Activated CD8-positive, alpha-beta T cell treated with anti-CD3 and anti-CD28 coated beads, Interleukin-2, amount 10 ng/mL, durations not matched to agents 7 days and 5 days (primary cell): ENCODE results near the gene IZUMO1R. TPM values are rescaled to one million over a fixed set of nuclear protein-coding genes. Genes with fewer than 3 reads are reported as not detected.

ENCODE experiments used
- ATAC-seq: fragments of 150-1000 bp; cut with Tn5 transposase; one replicate; pipeline ENCODE4 v1.10.0; 2021; ENCODE audit warnings: moderate library complexity
- CTCF ChIA-PET: fragments of 350-600 bp; sonication (Branson Sonifier 250); formaldehyde crosslinking; loops from one replicate; lab custom pipeline; 2021; ENCODE audit warnings: antibody characterized with exemption; lab: Charles Lee
- POLR2A ChIA-PET: fragments of 350-600 bp; sonication (Branson Sonifier 250); formaldehyde crosslinking; loops from one replicate; lab custom pipeline; 2021; ENCODE audit warnings: antibody characterized with exemption; lab: Charles Lee
- DNase-seq: peaks from one replicate; pipeline ENCODE4 v3.0.0-alpha.2; 2020
- H3K27ac Mint-ChIP-seq: one replicate; pipeline ENCODE4 v1.8.0; 2021; ENCODE audit warnings: mild to moderate bottlenecking, mixed read lengths
- H3K27me3 Mint-ChIP-seq: one replicate; pipeline ENCODE4 v1.8.0; 2021; ENCODE audit warnings: low read depth, mixed read lengths
- H3K36me3 Mint-ChIP-seq: one replicate; pipeline ENCODE4 v1.8.0; 2021; ENCODE audit warnings: low read depth, mixed read lengths
- H3K4me1 Mint-ChIP-seq: one replicate; pipeline ENCODE4 v1.8.0; 2021; ENCODE audit warnings: low read depth, mixed read lengths
- H3K4me3 Mint-ChIP-seq: one replicate; pipeline ENCODE4 v1.8.0; 2021; ENCODE audit warnings: mild to moderate bottlenecking, mixed read lengths
- H3K9me3 Mint-ChIP-seq: one replicate; pipeline ENCODE4 v1.8.0; 2022; ENCODE audit warnings: mixed read lengths; ENCODE audit not compliant: insufficient read depth
- total RNA-seq, 2 experiments: library from RNA; stranded (reverse); gene quantifications; one replicate each; pipeline ENCODE4 v1.2.3, GENCODE V29; 2021

IZUMO1R gene
- total RNA-seq, 2 experiments from 2014 or later = not detected

DNA sequence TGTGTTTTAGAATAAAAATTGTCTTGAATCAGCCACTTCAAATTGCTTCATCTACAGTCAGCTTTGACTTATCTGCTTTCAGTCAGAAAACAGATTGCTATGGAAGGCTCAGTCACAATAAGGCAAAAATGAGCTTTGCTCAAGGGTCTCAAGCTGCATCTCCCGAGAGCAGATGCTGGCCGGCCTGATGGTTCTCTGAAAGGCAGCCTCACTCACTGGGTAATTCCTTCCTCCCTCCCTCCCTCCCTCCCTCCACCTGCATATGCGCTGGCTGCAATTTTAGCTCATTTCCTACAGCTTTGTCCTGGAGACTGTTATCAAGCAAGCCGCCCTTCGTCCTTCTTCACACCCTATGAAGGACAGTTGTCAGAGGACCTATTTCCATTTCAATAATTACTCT, 1.6 kb upstream of the IZUMO1R start:
- H3K36me3 Mint-ChIP-seq = no peaks in the 10 kb centered on the region
- no peak for ATAC-seq
- no peak overlapping the region for H3K27ac Mint-ChIP-seq
- H3K4me1 Mint-ChIP-seq = no peaks in the 10 kb centered on the region
- ChIA-PET POLR2A (interaction anchor here (0.6 kb wide), 1 partner anchor 191 kb away, joined by 3 read pairs; no protein-coding TSS in a partner anchor), CTCF (no interaction called here)
- H3K27me3 Mint-ChIP-seq = peaks cover 2% of the 10 kb centered on the region
- no peak for DNase-seq
- no peaks in the 10 kb centered on the region for H3K9me3 Mint-ChIP-seq
- no peak overlapping the region for H3K4me3 Mint-ChIP-seq

DNA sequence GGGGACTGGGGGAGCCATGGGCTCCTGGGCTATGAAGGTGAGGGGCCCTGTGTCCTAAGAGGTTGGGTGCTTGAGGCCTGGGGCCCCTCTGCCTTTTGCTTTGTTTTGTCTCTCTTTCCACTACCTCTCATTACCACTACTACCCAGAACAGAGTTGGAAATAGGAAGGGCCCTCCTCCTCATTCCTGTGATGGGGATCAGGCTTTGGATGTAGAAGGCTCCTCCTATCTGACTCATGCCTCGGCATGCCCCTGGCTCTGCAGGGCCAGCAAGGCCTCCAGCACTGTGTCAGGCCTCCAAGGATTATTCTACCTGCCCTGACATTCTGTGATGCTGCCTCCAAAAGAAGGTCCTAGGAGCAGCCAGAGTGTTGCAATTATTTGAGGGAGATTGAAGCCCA, 766 bp downstream of the IZUMO1R start:
- ATAC-seq (no peak), DNase-seq (no peak)
- no peaks in the 10 kb centered on the region for H3K4me1 Mint-ChIP-seq
- ChIA-PET POLR2A (no interaction called here), CTCF (no interaction called here)
- H3K27ac Mint-ChIP-seq = no peak overlapping the region
- H3K4me3 Mint-ChIP-seq = no peak overlapping the region
- no peaks in the 10 kb centered on the region for H3K36me3 Mint-ChIP-seq
- H3K27me3 Mint-ChIP-seq = peaks cover 2% of the 10 kb centered on the region
- no peaks in the 10 kb centered on the region for H3K9me3 Mint-ChIP-seq

DNA sequence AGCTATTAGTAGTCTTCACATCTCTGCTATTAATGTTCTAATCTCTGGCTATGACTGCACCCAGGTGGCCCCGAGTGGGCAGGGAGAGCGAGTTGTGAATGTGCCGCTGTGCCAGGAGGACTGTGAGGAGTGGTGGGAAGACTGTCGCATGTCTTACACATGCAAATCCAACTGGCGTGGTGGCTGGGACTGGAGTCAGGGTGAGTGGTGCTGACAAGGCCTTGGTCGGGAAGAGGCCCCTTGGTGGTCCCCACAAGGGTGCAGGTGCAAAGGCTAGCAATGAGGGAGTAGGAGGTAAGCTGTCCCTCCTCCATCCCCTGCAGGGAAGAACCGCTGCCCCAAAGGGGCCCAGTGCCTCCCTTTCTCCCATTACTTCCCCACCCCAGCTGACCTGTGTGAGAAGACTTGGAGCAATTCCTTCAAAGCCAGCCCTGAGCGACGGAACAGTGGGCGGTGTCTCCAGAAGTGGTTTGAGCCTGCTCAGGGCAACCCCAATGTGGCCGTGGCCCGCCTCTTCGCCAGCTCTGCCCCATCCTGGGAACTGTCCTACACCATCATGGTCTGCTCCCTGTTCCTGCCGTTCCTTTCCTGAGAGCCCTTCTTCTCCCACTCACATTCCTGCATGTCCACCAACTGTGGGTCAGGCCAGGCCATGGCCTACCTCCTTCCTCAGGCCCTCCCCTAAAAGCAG, 2.9 kb downstream of the IZUMO1R start:
- Mint-ChIP-seq H3K36me3 (no peaks in the 10 kb centered on the region), H3K9me3 (no peaks in the 10 kb centered on the region), H3K27ac (no peak overlapping the region), H3K4me3 (no peak overlapping the region), H3K27me3 (peaks cover 4% of the 10 kb centered on the region), H3K4me1 (no peaks in the 10 kb centered on the region)
- ChIA-PET POLR2A (interaction anchor here (0.6 kb wide), 1 partner anchor 178 kb away, joined by 3 read pairs; no protein-coding TSS in a partner anchor), CTCF (interaction anchor here (0.9 kb wide), 1 partner anchor 18 kb away, joined by 4 read pairs; no protein-coding TSS in a partner anchor)
- DNase-seq (no peak), ATAC-seq (no peak)

DNA sequence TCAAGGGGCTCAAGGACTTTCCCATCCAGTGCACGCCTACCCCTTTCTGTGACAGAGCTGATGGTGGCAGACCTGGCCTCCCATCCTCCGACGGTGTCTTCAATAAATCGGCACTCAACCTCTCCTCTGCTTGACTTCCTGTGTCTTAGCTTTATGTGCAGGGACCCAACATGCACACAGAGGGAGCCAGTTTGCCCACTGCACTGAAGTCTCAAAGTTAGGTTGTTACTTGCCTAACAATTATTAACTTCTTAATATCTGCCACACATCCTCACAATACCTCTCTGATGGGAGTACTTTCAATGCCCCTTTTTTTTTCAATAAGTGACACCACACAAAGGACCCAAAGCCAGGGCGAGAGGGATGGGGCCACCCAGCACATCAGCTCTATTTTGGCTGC, 3.6 kb downstream of the IZUMO1R start:
- ATAC-seq = no peak
- no peaks in the 10 kb centered on the region for H3K9me3 Mint-ChIP-seq
- no peaks in the 10 kb centered on the region for H3K4me1 Mint-ChIP-seq
- POLR2A ChIA-PET = interaction anchor here (0.6 kb wide), 1 partner anchor 179 kb away, joined by 3 read pairs; no protein-coding TSS in a partner anchor
- H3K36me3 Mint-ChIP-seq = no peaks in the 10 kb centered on the region
- CTCF ChIA-PET = interaction anchor here (0.9 kb wide), 1 partner anchor 17 kb away, joined by 4 read pairs; no protein-coding TSS in a partner anchor
- DNase-seq = no peak
- no peak overlapping the region for H3K4me3 Mint-ChIP-seq
- no peak overlapping the region for H3K27ac Mint-ChIP-seq
- H3K27me3 Mint-ChIP-seq = peaks cover 4% of the 10 kb centered on the region

DNA sequence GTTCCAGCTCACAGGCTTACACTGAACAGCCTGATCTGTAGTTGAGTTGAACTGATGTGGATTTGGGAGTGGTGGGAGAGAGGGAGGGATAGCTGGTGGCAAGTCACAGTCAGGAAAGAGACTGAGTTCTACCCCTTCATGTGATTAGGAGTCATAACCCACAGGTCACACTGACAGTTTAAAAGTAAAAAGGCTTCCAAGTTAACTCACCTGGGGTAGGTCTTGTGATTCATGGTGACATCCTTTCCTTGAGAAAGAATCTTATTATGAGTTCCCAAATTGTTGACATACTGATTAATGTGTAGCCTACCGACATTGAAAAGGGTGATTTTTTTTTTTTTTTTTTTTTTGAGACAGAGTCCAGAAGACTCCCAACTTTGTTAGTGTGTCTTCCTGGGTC, 5.4 kb downstream of the IZUMO1R start:
- no peaks in the 10 kb centered on the region for H3K4me1 Mint-ChIP-seq
- CTCF ChIA-PET = interaction anchor here (0.6 kb wide), 1 partner anchor 107 kb away, joined by 3 read pairs; no protein-coding TSS in a partner anchor
- ATAC-seq (no peak), DNase-seq (no peak)
- H3K4me3 Mint-ChIP-seq = no peak overlapping the region
- H3K9me3 Mint-ChIP-seq = no peaks in the 10 kb centered on the region
- H3K36me3 Mint-ChIP-seq = no peaks in the 10 kb centered on the region
- H3K27me3 Mint-ChIP-seq = peaks cover 4% of the 10 kb centered on the region
- POLR2A ChIA-PET = no interaction called here
- H3K27ac Mint-ChIP-seq = no peak overlapping the region

DNA sequence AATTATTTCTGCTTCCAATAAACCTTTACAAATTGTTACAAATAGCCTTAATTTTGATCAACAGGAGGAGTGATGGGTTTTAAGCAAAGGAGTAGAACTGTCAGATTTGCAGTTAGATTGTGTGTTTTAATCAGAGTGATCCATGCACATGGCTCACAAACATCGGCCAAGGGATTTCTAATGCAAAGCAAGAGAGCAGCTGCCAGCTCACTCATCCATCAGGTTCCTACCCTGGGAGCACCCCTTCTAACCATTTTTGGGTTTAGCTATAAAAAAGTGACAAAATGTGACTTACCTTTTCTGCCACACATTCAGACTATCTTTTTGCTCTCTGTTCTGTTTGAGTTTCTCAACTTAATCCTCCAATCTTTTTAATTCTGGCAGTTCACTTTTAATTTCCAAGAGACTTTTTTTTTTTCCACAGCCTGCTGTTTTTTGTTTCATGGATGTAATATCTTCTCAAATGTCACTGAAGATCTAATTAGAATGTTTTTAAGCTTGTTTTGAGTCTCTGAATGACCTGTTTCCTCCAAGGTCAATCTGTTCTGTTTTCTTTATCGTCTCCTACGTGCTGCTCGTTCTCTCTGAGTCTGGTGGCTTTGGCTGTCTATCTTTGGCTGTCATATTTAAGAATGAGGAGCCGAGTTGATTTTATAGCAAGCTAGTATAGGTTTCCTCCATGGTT, 6.0 kb downstream of the IZUMO1R start:
- Mint-ChIP-seq H3K9me3 (no peaks in the 10 kb centered on the region), H3K4me3 (no peak overlapping the region), H3K4me1 (no peaks in the 10 kb centered on the region), H3K27ac (no peak overlapping the region), H3K27me3 (peaks cover 4% of the 10 kb centered on the region), H3K36me3 (no peaks in the 10 kb centered on the region)
- no peak for ATAC-seq
- CTCF ChIA-PET = no interaction called here
- POLR2A ChIA-PET = no interaction called here
- DNase-seq = no peak

DNA sequence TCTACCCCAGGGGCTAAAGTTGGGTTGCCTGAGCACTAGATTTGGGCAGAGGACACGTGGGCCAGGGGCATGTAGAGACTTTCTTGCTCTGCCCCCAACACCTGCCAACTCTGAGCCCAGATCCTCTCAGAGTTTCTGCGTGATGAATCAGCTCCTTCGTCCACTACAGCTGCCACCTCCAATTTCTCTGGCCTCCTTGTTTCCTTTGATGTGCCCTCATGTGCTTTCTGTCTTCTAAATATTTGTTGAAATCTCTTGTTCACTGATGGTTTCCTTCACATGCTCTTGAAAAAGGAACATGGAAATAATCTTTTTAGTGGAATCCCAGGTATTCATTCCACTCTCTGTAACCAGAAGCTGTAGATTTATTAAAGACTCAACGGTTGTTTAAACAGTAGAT, 8.0 kb downstream of the IZUMO1R start:
- Mint-ChIP-seq H3K9me3 (no peaks in the 10 kb centered on the region), H3K4me3 (no peak overlapping the region), H3K4me1 (no peaks in the 10 kb centered on the region), H3K36me3 (no peaks in the 10 kb centered on the region), H3K27ac (no peak overlapping the region), H3K27me3 (peaks cover 11% of the 10 kb centered on the region)
- DNase-seq (no peak), ATAC-seq (no peak)
- POLR2A ChIA-PET = no interaction called here
- CTCF ChIA-PET = no interaction called here

DNA sequence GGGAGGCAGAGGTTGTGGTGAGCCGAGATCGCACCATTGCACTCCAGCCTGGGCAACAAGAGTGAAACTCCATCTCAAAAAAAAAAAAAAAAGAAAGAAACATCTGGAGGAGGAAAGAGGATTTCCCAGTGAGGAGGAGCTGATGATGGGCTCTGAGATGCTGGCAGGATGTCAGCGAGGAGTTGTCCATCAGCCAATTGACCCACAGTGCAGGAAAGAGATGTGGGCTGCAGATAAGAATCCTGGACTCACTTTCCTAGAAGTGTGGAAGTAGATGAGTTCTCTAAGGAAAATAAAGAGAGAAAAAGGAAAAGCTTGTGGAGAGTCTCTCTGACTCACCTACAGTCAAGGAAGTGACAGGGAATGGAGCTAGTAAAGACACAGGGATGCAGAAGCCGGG, 9.7 kb downstream of the IZUMO1R start:
- DNase-seq = no peak
- Mint-ChIP-seq H3K4me1 (no peaks in the 10 kb centered on the region), H3K4me3 (no peak overlapping the region), H3K9me3 (no peaks in the 10 kb centered on the region), H3K36me3 (no peaks in the 10 kb centered on the region), H3K27me3 (peaks cover 11% of the 10 kb centered on the region), H3K27ac (no peak overlapping the region)
- ChIA-PET CTCF (no interaction called here), POLR2A (no interaction called here)
- no peak for ATAC-seq

DNA sequence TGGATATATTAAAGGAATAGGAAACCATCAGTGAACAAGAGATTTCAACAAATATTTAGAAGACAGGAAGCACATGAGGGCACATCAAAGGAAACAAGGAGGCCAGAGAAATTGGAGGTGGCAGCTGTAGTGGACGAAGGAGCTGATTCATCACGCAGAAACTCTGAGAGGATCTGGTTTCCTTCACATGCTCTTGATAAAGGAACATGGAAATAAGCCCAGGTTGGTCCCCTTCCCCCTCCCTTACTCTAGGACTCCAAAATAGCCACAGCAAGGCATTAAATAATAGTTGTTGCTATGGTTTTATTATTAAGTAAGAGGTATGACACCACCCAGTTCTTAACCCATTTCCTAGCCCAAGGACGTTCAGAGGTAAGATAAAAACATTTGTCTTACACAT, 11.3 kb downstream of the IZUMO1R start:
- peaks cover 9% of the 10 kb centered on the region for H3K27me3 Mint-ChIP-seq

DNA sequence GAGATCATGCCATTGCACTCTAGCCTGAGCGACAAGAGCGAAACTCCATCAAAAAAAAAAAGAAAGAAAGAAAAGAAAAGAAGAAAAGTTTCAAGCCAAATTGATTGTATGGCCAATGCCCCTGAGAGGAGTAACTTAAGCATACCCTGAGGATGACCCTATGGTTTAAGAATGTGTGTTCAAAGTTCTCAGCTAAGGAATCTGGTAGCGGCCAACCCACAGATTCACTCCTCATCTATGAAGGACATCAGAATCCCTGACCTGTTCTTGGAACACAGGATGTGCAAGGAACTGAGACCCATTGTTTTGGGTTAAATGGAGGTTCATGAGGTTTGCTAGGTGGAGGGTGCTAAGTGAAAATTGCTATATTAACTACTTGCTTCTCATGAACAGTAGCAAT, 18.1 kb downstream of the IZUMO1R start:
- no peak overlapping the region for H3K4me3 Mint-ChIP-seq
- ATAC-seq (no peak), DNase-seq (no peak)
- no peak overlapping the region for H3K27ac Mint-ChIP-seq
- POLR2A ChIA-PET = no interaction called here
- H3K9me3 Mint-ChIP-seq = no peaks in the 10 kb centered on the region
- no peaks in the 10 kb centered on the region for H3K36me3 Mint-ChIP-seq
- H3K4me1 Mint-ChIP-seq = no peaks in the 10 kb centered on the region
- H3K27me3 Mint-ChIP-seq = no peaks in the 10 kb centered on the region
- CTCF ChIA-PET = no interaction called here

More for the DNA sequence above, 11.3 kb downstream of the IZUMO1R start:
- CTCF ChIA-PET = no interaction called here
- no peaks in the 10 kb centered on the region for H3K4me1 Mint-ChIP-seq
- no peaks in the 10 kb centered on the region for H3K36me3 Mint-ChIP-seq
- ATAC-seq (no peak), DNase-seq (no peak)
- POLR2A ChIA-PET = no interaction called here
- H3K27ac Mint-ChIP-seq = no peak overlapping the region
- H3K9me3 Mint-ChIP-seq = no peaks in the 10 kb centered on the region
- H3K4me3 Mint-ChIP-seq = no peak overlapping the region

DNA sequence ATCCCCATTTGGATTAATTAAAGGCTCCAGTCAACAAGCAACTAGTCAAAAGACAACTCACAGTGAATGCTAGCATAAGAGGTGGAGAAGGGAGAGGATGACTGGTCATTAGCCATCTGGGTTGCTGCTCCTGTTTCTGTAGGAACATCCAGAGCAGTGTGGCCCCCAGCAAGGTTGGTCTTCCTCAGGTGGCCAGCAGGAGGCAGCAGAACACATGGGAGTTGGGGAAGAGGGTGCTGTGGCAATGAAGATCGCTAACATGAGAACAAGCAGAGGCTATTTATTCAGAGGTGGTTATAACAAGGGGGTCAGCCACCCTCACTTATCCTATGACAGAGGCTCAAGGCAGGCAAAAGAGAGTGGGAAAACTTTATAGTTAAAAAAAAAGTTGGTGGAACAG, 21.3 kb downstream of the IZUMO1R start:
- ATAC-seq (peak; percentile 84), DNase-seq (peak; percentile 68)
- Mint-ChIP-seq H3K9me3 (no peaks in the 10 kb centered on the region), H3K4me3 (no peak overlapping the region), H3K27ac (no peak overlapping the region), H3K4me1 (no peaks in the 10 kb centered on the region), H3K36me3 (no peaks in the 10 kb centered on the region), H3K27me3 (no peaks in the 10 kb centered on the region)
- ChIA-PET CTCF (interaction anchor here (0.9 to 2.1 kb wide), 2 partner anchors 178 to 179 kb away, joined by 3 to 12 read pairs; no protein-coding TSS in a partner anchor), POLR2A (no interaction called here)

DNA sequence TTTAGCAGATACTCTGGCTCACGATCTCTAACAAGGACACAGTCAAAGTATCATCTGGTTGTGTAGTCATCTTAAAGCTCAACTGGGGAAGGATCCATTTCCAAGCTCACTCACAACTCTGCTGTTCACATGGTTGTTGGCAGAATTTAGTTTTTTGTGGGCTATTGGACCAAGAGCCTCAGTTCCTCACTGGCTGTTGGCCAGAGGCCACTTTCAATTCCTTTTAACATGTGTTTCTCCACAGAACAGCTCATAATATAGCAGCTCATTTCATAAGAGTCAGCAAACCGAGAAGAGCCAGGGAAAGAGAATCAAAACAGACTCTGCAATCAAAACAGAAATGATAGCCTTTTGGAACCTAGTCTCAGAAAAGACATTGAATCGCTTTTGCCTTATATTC, 22.6 kb downstream of the IZUMO1R start:
- Mint-ChIP-seq H3K27me3 (no peaks in the 10 kb centered on the region), H3K9me3 (no peaks in the 10 kb centered on the region), H3K4me1 (no peaks in the 10 kb centered on the region), H3K4me3 (no peak overlapping the region), H3K27ac (no peak overlapping the region), H3K36me3 (no peaks in the 10 kb centered on the region)
- DNase-seq (no peak), ATAC-seq (no peak)
- ChIA-PET CTCF (interaction anchor here (2.1 kb wide), 1 partner anchor 178 kb away, joined by 12 read pairs; no protein-coding TSS in a partner anchor), POLR2A (interaction anchor here (0.9 kb wide), 1 partner anchor 178 kb away, joined by 3 read pairs; no protein-coding TSS in a partner anchor)
